GM19328 (cell line): ENCODE results near the gene GRM3.
A peak's percentile ranks its signal among the peaks of the same experiment; 100 is the strongest.

Experiments used
- ATAC-seq: cut with Tn5 transposase; IDR thresholded peaks from one replicate; pipeline ENCODE4 v1.9.1; 2021; ENCODE audit warnings: mild to moderate bottlenecking, moderate library complexity; ENCODE audit not compliant: unreplicated experiment

The GRM3 gene

GRCh38 chr7:86785641-86786040, 141.9 kb downstream of the GRM3 start:
- peak; percentile 79 for ATAC-seq

DNA sequence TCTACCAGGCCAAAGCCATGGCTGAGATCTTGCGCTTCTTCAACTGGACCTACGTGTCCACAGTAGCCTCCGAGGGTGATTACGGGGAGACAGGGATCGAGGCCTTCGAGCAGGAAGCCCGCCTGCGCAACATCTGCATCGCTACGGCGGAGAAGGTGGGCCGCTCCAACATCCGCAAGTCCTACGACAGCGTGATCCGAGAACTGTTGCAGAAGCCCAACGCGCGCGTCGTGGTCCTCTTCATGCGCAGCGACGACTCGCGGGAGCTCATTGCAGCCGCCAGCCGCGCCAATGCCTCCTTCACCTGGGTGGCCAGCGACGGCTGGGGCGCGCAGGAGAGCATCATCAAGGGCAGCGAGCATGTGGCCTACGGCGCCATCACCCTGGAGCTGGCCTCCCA, 142.7 kb downstream of the GRM3 start:
- ATAC-seq: no peak

- peak; percentile 53 for ATAC-seq
These were observed 145.2 kb downstream of the GRM3 start for GRCh38 chr7:86788948-86789347.

DNA sequence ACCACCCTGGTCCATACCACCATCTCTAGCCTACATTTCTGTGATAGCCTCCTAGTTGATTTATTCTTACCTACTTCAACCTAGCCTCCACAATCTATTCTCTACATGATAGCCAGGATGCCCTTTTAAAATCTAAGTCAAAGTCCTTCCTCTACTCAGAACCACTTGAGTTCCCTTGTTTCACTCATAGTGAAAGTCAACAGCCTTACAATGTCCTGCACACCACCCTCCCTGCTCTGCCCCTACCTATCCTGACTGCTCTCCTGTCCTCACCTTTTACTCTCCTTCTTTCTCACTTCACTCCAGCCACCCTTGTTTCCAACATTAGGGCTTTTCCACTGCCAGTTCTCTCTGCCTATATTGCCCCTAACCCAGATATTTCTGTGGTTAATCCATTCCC, 146.7 kb downstream of the GRM3 start:
- peak; percentile 46 for ATAC-seq

- ATAC-seq: no peak
These were observed 148.6 kb downstream of the GRM3 start for GRCh38 chr7:86792260-86792659.

DNA sequence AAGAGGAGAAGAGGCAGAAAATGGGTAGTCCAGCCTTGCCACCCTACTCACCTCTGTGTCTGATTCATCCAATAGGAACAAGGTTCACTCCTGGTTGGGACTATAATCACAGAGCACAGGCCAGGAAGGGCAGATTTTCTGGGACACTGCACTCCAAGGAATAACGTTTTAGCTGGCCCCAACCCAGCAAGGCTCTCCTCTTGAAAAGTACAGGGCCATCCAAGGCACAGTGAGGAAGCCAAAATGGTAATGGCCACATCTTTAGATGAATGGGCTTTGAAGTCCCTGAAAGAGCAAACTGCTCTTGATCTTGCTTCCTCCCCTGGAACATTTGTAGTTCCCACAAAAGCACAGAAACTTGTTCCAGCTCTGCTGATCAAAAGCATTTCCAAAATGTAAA, 149.4 kb downstream of the GRM3 start:
- ATAC-seq: no peak

- ATAC-seq: no peak
These were observed 171.1 kb downstream of the GRM3 start for GRCh38 chr7:86814661-86815379.

DNA sequence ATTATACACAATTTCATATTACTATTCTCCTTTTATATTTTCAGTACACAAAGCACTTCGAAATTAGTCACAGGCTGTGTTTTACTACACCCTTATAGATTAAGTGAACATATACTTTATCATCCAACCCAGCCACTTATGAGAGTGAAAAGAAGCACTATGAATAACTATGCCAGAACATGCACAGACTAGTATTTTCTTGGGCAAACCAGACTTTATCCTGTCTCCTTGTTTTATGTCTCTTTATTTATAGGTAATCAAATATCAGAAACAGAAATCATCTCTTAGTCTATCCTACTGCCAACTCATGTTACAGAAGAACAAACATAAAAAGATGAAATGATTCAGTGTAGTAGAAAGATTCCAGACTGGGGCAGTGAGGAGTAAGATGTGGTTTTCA, 171.8 kb downstream of the GRM3 start:
- ATAC-seq: no peak

DNA sequence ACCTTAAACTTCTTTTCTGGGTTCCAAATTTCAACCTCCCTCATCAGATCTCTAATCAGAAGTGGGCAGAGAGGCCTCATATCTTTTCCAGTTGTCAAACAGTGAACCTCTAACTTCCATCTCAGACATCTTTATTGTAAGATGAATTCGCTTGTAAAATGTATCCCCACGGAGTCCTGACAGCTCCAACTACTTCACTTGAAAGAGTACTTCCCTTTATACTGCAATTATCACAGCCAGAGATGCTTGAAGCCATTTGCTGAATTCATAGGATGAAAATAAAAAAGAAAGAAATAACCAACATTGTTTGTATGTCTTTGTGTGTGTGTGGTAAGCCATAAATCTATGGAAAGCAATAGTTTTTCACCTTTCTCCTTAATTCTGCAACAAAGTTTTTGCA, 175.2 kb downstream of the GRM3 start:
- no peak for ATAC-seq

- ATAC-seq: no peak
These were observed 180.1 kb downstream of the GRM3 start for GRCh38 chr7:86823769-86824168.

- no peak for ATAC-seq
These were observed 181.6 kb downstream of the GRM3 start for GRCh38 chr7:86825264-86825663.

DNA sequence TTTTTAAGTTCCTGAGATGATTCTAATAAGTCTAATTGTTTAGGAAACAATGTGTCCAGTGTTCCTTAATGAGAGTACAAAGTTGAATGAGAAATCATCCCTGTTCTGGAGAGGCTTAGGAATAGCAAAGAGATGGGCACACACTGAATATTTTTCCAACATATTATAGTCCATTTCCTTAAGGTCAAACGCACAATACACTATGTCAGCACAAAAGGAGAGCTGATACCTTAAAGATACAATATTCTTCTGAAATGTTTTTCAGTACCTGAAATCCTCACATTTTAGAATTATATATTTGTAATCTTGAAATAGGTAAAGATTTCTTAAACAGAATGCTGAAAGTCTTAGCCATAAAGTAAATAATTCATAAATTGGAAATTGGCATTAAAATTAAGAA, 183.2 kb downstream of the GRM3 start:
- no peak for ATAC-seq

- ATAC-seq: no peak
These were observed 189.7 kb downstream of the GRM3 start for GRCh38 chr7:86833360-86833759.

DNA sequence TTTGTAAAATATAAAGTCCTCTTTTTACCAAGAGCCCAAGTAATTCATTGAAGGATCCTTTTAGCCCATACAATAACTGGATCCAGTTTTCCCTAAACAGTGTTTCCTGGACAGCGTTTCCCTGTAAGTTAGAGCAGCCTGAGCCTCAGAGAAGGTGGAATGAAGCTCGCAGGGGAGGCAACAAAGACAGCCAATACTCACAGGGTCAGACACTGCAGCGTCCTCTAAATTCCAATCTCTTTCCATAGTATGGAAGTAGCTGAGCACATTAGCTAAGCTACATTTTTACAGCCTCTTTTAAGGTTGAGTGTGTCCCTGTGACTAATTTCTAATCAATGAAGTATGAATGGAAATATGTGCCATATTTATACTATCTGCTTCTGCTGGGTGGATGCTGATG, 193.5 kb downstream of the GRM3 start:
- ATAC-seq: no peak

DNA sequence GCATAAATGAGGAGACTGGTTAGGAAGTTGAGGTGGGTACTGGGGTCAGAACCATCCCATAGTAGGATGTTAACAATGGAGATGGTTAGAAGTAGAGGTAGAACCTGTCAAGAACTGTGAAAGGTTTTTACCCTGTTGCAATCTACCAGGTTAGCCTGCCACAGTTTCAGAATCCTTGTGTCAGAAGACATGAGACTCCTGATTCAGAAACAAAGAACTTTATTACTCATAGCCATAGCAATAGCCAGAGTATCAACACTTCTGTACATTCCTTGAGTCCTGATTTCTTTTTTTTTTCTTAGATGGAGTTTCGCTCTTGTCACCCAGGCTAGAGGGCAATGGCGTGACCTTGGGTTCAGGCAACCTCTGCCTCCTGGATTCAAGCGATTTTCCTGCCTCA, 200.9 kb downstream of the GRM3 start:
- ATAC-seq: no peak

GRCh38 chr7:86846494-86847190, 202.9 kb downstream of the GRM3 start:
- ATAC-seq: no peak

DNA sequence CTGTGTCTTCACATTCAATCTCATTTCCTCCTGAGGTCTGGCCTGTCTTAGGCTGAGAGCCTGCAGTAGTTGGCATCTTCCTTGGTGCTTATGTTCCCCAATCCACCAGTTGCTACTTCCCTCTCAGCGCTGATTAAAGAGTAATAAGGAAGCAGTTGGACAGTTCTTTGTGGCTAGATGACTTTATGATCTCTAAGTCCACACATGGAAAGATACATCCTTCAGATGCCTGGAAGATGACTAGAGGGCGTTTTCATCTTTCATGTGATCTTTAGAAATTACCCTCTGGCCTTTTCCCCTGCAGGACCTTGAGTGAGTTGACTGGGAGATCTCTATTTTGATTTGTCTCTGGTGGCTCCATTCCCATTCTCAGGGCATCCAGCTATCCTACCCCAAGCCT, 204.5 kb downstream of the GRM3 start:
- no peak for ATAC-seq

GRCh38 chr7:86851566-86851965, 207.9 kb downstream of the GRM3 start:
- ATAC-seq: no peak

- no peak for ATAC-seq
These were observed 219.7 kb downstream of the GRM3 start for GRCh38 chr7:86863452-86863851.

- ATAC-seq: no peak
These were observed 223.6 kb downstream of the GRM3 start for GRCh38 chr7:86867163-86867762.

DNA sequence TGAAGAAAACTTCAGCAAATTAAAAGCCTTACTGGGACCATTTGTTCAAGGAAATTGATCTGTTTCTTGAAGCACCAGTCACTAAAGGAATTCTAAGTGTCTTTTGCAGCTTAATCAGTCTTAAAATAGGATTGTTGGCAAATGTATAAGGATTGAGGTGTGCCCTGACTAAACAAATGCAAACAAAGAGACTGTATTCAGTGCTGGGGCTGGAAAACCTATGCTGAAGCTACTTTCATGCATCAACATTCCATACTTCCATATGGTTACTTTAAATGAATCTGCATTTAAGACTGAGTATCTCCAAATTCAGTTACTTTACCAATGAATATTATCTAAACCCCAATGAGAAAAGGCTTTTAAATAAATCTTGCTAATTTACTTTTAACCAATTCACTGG, 232.4 kb downstream of the GRM3 start:
- ATAC-seq: no peak

- no peak for ATAC-seq
These were observed 240.4 kb downstream of the GRM3 start for GRCh38 chr7:86884152-86884551.
